ENCODE data around the gene CRKL.

Gene CRKL

DNA sequence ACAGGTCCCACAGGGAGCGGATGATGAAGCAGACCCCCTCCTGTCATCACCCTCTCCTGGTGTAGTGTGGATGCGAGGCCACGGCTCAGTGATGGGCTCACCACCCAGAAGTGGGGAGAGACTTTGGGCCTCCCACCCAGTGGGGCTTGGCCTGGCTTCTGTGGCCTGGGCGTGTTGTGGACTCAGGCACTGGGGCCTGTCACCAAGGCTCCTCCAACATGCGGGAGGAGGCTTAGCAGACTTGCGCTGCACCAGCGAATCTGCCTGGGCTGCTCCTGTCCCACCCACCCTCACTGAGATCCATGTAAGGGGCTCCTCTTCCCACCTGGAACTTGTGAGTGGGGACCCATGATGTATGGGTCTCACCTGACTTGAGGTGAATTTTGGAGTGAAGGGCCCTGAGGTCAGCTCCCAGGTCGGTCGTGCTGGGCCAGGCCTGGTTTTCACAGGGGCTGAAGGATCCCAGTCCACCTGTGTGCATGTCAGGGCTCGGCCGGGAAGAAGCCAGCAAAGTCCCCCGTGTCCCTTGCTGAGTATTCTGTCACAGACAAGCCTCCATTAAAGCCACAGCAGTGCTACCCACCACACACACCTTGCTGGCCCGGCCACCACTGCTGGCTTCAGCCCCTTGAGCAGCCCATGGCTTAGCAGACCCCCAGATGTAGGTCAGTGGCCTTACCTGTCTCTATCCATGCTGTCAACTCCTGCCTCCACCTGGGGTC lies 80.5 kb downstream of the CRKL start:
- DNase-seq: no peak

DNA sequence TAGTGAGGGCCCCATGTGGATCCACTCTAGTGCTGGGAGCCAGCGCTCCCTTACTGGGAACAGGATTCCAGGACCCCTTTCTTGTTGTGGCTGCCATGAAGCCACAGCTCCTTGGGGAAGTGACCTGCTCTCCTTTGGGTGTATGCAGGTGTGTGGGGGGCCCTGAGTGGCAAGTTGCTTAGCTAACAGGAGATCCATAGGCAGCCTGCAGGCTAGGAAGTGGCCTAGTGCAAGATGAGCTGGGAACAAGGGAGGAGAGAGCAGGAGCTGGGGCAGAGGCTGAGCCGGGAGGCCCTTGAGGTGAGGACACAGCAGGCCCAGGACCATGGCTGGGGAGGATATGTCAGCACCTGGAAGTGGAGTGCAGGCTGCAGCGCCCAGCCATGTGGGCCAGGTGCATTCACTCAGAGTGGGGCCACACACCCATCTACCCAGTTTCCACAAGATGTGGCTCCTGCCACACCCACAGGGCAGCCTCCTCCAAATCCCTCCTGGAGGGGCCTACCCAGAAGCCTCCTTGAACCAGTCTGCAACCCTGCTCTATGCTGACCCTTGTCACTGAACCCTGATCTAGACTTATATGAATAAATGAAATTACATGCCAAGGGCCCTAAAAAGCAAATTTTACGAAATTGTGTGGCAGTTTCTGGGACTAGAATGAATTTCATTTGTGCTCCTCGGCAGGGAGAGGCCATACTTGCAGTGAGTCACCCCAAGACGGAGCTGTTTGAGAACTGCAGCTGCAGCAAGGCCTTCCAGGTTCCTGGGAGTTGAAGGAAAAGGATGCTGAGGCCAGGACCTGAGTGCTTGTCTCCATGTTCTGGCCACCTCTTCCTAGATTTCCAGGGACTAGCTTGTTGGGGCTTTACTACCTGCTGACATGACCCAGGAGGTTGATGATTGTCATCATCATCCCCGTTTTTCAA lies 81.5 kb downstream of the CRKL start:
- no peak for DNase-seq

DNA sequence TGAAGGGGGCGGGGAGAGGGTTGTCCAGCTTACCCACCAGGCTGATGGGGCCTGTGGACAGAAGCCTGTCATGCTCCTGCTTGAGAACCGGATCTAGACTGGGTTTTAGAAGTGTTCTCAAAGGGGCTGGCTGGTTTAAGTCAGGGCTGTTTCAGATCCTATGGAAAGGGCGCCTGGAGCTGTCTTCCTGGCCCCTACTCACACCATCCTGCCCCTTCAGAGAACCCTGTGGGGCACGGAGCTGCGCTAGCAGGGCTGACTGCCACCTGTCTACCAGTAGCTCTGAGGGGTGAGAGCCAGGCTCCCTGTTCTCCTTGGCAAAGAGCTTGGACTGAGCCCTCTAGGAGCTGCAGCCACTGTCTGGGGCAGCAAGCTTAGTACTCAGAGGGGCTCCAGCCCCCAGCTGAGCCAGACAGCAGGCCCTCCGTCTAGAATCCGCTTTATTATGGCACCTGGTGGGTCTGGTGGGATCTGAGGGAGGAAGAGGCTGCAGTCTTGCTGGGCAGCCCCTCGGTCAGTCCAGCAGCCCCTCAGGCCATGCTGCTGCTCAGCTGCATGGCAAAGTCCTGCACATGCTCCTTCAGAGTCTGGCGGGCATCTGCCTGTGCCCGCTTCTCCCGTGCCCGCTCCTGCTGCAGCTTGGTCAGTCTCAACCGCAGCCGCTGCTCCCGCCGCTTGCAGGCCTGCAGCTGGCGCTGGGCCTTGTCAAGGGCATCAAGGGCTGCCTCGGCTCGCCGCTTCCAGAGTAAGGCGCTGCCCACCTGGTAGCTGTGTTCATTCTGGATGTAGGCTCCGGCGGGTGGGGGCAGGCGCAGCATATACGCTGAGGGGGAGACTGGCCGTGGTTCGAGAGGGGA lies 82.4 kb downstream of the CRKL start:
- no peak for DNase-seq

DNA sequence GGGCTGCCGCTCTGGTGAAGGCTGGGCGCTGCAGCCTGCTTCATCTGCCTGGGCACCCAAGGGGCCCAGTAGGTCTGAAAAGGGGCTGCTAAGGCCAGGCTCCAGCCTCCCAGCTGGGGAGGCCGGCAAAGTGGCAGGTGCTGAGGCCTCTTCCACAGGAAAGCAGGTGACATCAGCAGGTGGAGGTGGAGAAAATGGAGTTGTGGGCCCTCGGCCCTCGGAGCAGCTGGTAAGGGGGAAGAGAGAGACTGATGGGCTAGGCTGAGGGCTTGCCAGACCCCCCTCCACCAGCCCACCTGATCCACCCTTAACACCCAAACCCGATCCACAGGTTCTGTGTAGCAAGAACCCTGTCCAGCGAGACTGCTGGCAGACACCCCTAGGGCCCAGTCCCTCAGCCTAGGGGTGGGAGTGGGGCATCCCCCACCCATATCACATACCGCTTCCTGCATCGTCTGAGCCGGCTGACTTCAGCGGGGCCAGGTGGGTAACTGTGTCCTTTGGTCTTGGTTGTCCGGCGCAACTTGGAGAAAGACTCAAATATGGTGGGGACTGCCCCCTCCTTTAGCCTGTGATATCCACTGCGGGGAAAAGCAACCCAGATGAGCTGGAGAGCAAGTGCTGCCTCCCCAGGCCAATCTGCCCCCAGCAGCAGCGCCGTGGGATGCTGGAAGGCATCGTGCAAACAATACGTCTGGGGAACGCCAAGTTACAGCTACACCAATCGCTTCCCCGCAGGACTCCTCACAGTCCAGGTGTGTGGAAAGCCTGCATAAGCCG lies 83.2 kb downstream of the CRKL start:
- DNase-seq: no peak

DNA sequence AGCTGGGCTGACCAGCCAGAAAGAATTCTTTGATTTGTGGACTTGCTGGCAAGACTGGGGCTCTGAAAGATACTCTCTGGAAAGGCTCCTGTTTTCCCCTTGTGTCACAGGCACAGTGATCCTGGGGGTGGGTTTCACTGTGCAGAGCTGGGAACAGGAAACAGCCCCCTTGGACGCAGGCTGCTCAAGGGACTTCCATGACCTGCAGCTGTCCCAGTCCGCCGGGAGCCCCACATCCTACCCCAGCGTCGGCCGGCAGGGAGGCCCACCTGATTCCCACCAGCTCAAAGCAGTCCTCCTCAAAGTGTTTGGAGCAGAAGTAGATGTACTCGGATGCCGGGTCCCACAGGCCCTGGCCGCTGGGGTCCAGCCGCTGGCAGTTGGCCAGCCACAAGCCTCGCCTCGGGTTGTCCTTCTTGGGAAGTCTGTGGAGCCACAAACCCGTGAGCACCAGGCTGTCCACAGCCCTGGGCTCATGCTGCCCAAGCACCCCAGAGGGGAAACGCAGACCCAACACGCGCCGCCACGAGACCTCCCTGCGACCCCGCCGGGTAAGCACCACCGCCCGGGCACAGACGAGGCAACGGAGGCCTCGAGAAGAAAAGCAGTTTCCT lies 83.9 kb downstream of the CRKL start:
- DNase-seq: no peak

DNA sequence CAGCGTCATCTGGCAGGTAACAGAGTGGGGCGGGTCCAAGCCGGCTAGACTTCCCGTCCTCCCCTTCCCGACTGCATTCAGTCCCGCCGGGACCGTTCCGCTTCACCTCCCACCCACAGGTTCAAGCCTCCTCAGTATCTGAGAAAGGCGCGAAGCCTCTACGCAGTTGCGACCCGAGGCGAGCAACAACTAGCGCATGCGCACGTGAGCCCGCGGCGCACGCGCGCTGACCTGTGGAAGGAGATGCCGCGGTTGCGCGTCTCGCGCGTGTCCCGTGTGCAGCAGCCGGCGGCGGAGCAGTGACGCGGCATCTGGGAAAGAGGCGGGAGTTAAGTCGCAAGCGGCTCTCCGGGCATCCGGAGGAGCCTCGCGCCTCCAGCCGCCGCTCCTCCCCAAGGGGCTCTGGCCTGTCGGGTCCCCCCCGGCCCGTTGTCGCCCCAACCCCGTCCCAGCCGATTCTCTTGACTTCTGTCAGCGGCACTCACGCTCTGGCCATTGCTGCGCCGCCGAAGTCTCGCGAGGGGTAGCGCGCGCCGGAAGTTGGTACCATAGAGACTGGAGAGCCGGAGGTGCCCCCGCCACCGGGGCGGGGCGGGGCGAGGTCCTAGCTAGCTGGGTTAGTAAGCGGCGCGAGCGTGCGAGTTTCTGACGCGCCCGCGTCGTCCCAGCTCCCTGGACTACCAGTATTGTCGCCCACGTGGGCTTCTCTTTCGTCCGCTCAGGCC lies 84.6 kb downstream of the CRKL start, which contains the start of gene THAP7:
THAP7 (minus strand) TSS at position 518 of the 725 bp plus-strand sequence; CDS start at position 311, 207 bp downstream.
- DNase-seq: peak; percentile 93
